AG09309 (cell line): ENCODE results near the gene CUEDC2.

Experiments used
- DNase-seq: peaks from one replicate; pipeline ENCODE4 v3.0.0-alpha.2; 2010; ENCODE audit warnings: low read depth
- H3K4me3 ChIP-seq: 2 replicates; pipeline ENCODE4 v1.5.1; 2011; ENCODE audit warnings: mild to moderate bottlenecking, low read depth, low read length, moderate library complexity; ENCODE audit not compliant: control insufficient read depth
- CTCF ChIP-seq: IDR thresholded peaks from 2 replicates; pipeline ENCODE4 v1.5.1; 2011; ENCODE audit warnings: mild to moderate bottlenecking, low read depth, low read length, inconsistent platforms; ENCODE audit not compliant: insufficient read depth, control insufficient read depth; ENCODE audit errors: missing control alignments

Gene CUEDC2

GRCh38 chr10:102379383-102379782 is 53.0 kb downstream of the CUEDC2 start:
- no peak for TF ChIP-seq CTCF
- no peak overlapping the region for H3K4me3 ChIP-seq
- DNase-seq = no peak

GRCh38 chr10:102376901-102377300 is 55.5 kb downstream of the CUEDC2 start:
- DNase-seq = no peak
- no peak for TF ChIP-seq CTCF
- H3K4me3 ChIP-seq = no peak overlapping the region

GRCh38 chr10:102375867-102376266 is 56.5 kb downstream of the CUEDC2 start:
- DNase-seq = no peak
- no peak overlapping the region for H3K4me3 ChIP-seq
- TF ChIP-seq CTCF = no peak

GRCh38 chr10:102375250-102375649 is 57.1 kb downstream of the CUEDC2 start:
- TF ChIP-seq CTCF = no peak
- DNase-seq = no peak
- no peak overlapping the region for H3K4me3 ChIP-seq
